Activated CD4-positive, CD25-positive, alpha-beta regulatory T cell (primary cell): ENCODE measurements around the gene C1orf21.

Source experiments
- DNase-seq, 4 experiments: peaks; one replicate each; lab custom pipeline; 2025; lab: John Stamatoyannopoulos, UW

The C1orf21 gene

GRCh38 chr1:184658055-184658454, 271.2 kb downstream of the C1orf21 start:
- no peak for DNase-seq

- DNase-seq, result no peak
Observed at GRCh38 chr1:184660462-184661191, 273.8 kb downstream of the C1orf21 start.

- no peak for DNase-seq
Observed at GRCh38 chr1:184661801-184662200, 275.0 kb downstream of the C1orf21 start.

GRCh38 chr1:184664042-184664660, 277.3 kb downstream of the C1orf21 start:
- peak in 1 of 4 experiments; percentile 5 for DNase-seq

GRCh38 chr1:184664661-184665060, 277.8 kb downstream of the C1orf21 start:
- DNase-seq, result no peak

- DNase-seq, result no peak
Observed at GRCh38 chr1:184665360-184665759, 278.5 kb downstream of the C1orf21 start.

- no peak for DNase-seq
Observed at GRCh38 chr1:184669391-184669790, 282.6 kb downstream of the C1orf21 start.

- no peak for DNase-seq
Observed at GRCh38 chr1:184672013-184672726, 285.3 kb downstream of the C1orf21 start.

GRCh38 chr1:184673305-184673704, 286.5 kb downstream of the C1orf21 start:
- DNase-seq, result no peak

- DNase-seq, result no peak
Observed at GRCh38 chr1:184677344-184677743, 290.5 kb downstream of the C1orf21 start.
